Measurements from ENCODE around the gene NR1D1. TPM values are rescaled to one million over a fixed set of nuclear protein-coding genes. Genes with fewer than 3 reads are reported as not detected.

Gene NR1D1
- polyA plus RNA-seq, 1 of the 3 experiments (the other 2 are of a cell fraction): 6.5 TPM

GRCh38 chr17:40093580-40094201 lies 6.7 kb downstream of the NR1D1 start:
- Histone ChIP-seq H3F3A (replicated peaks; ENCODE audit: insufficient read depth) (peaks cover 11% of the 10 kb centered on the region), H2AFZ (ENCODE audit: low read depth) (no peak overlapping the region), H3K27ac (ENCODE audit: low read depth in 2 of 2, low read length in 1 of 2) (no peak overlapping the region), H3K4me3 (ENCODE audit: low read depth in 2 of 2, low read length in 1 of 2) (no peak overlapping the region), H3K9me3 (no peaks in the 10 kb centered on the region), H3K79me2 (ENCODE audit: insufficient read depth) (peaks cover 19% of the 10 kb centered on the region), H3K27me3 (ENCODE audit: insufficient read depth) (no peaks in the 10 kb centered on the region), H3K36me3 (replicated peaks in 1 of 2; ENCODE audit: control insufficient read depth in 1 of 2, insufficient read depth in 2 of 2, low read length in 1 of 2) (peaks cover 32 to 36% of the 10 kb centered on the region in 2 experiments), H3K4me1 (ENCODE audit: control insufficient read depth in 1 of 2, insufficient read depth in 2 of 2, low read depth in 1 of 2, low read length in 1 of 2) (peaks cover 7 to 9% of the 10 kb centered on the region in 2 experiments; a peak in 1 of 4 replicates), H4K20me1 (ENCODE audit: insufficient read depth) (0 out of 2 replicates have a peak, but pooled peaks cover 5% of the 10 kb centered on the region), H3K9ac (no peak overlapping the region), H3K4me2 (no peak overlapping the region), H3K9me2 (no peaks in the 10 kb centered on the region)
- WGBS (ENCODE audit: low lambda C conversion rate): 91% methylated on average over 12 of the region's 16 CpGs
- POLR2A ChIA-PET: no interaction called here
- no peak for DNase-seq
- CTCF ChIA-PET: interaction anchor here (0.9 to 12.5 kb wide), 7 partner anchors 18 to 86 kb away, joined by 3 to 98 read pairs (median 6); no protein-coding TSS in a partner anchor
- no peak for TF ChIP-seq TCF12 (IDR thresholded peaks at IDR 0.05)
- TF ChIP-seq RFX5 (IDR thresholded peaks at IDR 0.05; ENCODE audit: low read length): no peak
- no peak for TF ChIP-seq PBX3 (IDR thresholded peaks at IDR 0.05)
- no peak for TF ChIP-seq RCOR1 (IDR thresholded peaks at IDR 0.05; ENCODE audit: low read length)
- no peak for TF ChIP-seq MAX (IDR thresholded peaks at IDR 0.05; ENCODE audit: low read depth)
- TF ChIP-seq FOXM1 (IDR thresholded peaks at IDR 0.05; ENCODE audit: low read depth): no peak
- no peak for TF ChIP-seq IRF3 (IDR thresholded peaks at IDR 0.05; ENCODE audit: low read depth, low read length)
- no peak for TF ChIP-seq RXRA (IDR thresholded peaks at IDR 0.05; ENCODE audit: borderline replicate concordance, low read depth)
- TF ChIP-seq GABPA (IDR thresholded peaks at IDR 0.05; ENCODE audit: low read depth): no peak
- TF ChIP-seq USF2 (IDR thresholded peaks at IDR 0.05; ENCODE audit: borderline replicate concordance, low read depth, low read length): no peak
- TF ChIP-seq POLR2AphosphoS5 (IDR thresholded peaks at IDR 0.05; ENCODE audit: low read depth, low read length): no peak
- no peak for TF ChIP-seq RAD21 (IDR thresholded peaks at IDR 0.05; ENCODE audit: low read length)

GRCh38 chr17:40093005-40093579 lies 7.3 kb downstream of the NR1D1 start:
- Histone ChIP-seq H4K20me1 (ENCODE audit: insufficient read depth) (0 out of 2 replicates have a peak, but pooled peaks cover 5% of the 10 kb centered on the region), H3K9ac (no peak overlapping the region), H3K27me3 (ENCODE audit: insufficient read depth) (no peaks in the 10 kb centered on the region), H2AFZ (ENCODE audit: low read depth) (no peak overlapping the region), H3K4me1 (ENCODE audit: control insufficient read depth in 1 of 2, insufficient read depth in 2 of 2, low read depth in 1 of 2, low read length in 1 of 2) (peaks cover 2 to 3% of the 10 kb centered on the region in 2 experiments; a peak in 1 of 4 replicates), H3K79me2 (ENCODE audit: insufficient read depth) (peaks cover 13% of the 10 kb centered on the region), H3K4me3 (ENCODE audit: low read depth in 2 of 2, low read length in 1 of 2) (no peak overlapping the region), H3K36me3 (replicated peaks in 1 of 2; ENCODE audit: control insufficient read depth in 1 of 2, insufficient read depth in 2 of 2, low read length in 1 of 2) (peaks cover 32 to 36% of the 10 kb centered on the region in 2 experiments), H3K4me2 (no peak overlapping the region), H3K9me2 (no peaks in the 10 kb centered on the region), H3K27ac (ENCODE audit: low read depth in 2 of 2, low read length in 1 of 2) (no peak overlapping the region), H3K9me3 (no peaks in the 10 kb centered on the region), H3F3A (replicated peaks; ENCODE audit: insufficient read depth) (peaks cover 7% of the 10 kb centered on the region)
- DNase-seq: no peak
- ChIA-PET POLR2A (interaction anchor here (0.6 kb wide), 1 partner anchor 77 kb away, joined by 4 read pairs; no protein-coding TSS in a partner anchor), CTCF (interaction anchor here (0.8 to 12.5 kb wide), 8 partner anchors 17 to 86 kb away, joined by 3 to 98 read pairs (median 4); partner anchors contain the start of gene CSF3)
- TF ChIP-seq USF2 (IDR thresholded peaks at IDR 0.05; ENCODE audit: borderline replicate concordance, low read depth, low read length) (no peak), TAF1 (IDR thresholded peaks at IDR 0.05; ENCODE audit: borderline replicate concordance, low read depth, low read length) (no peak), USF1 (IDR thresholded peaks at IDR 0.05; ENCODE audit: borderline replicate concordance, low read depth) (no peak), TCF12 (IDR thresholded peaks at IDR 0.05) (no peak), YY1 (IDR thresholded peaks at IDR 0.05; ENCODE audit: low read depth) (no peak), JUND (IDR thresholded peaks at IDR 0.05) (no peak), RCOR1 (IDR thresholded peaks at IDR 0.05; ENCODE audit: low read length) (no peak), NRF1 (IDR thresholded peaks at IDR 0.05; ENCODE audit: low read depth, low read length) (no peak), PBX3 (IDR thresholded peaks at IDR 0.05) (no peak), SIN3A (IDR thresholded peaks at IDR 0.05; ENCODE audit: borderline replicate concordance, low read depth, low read length) (no peak), MEF2A (IDR thresholded peaks at IDR 0.05; ENCODE audit: borderline replicate concordance, low read depth) (no peak), POLR2AphosphoS5 (IDR thresholded peaks at IDR 0.05; ENCODE audit: low read depth, low read length) (no peak)
- 98% methylated on average over 16 of the region's 29 CpGs for WGBS (ENCODE audit: low lambda C conversion rate)
